ENCODE data around the gene ATP8B2. TPM values are rescaled to one million over a fixed set of nuclear protein-coding genes. Genes with fewer than 3 reads are reported as not detected.
"Not testable (repeated sequence)": the region's sequence is repeated elsewhere in the genome, so short reads cannot be mapped to it uniquely, and the experiment has no call there.

The ATP8B2 gene
- polyA plus RNA-seq, 1 donor (not counting 4 experiments of a cell fraction or from before 2014, with no cell fraction given), result 12.5 TPM

DNA sequence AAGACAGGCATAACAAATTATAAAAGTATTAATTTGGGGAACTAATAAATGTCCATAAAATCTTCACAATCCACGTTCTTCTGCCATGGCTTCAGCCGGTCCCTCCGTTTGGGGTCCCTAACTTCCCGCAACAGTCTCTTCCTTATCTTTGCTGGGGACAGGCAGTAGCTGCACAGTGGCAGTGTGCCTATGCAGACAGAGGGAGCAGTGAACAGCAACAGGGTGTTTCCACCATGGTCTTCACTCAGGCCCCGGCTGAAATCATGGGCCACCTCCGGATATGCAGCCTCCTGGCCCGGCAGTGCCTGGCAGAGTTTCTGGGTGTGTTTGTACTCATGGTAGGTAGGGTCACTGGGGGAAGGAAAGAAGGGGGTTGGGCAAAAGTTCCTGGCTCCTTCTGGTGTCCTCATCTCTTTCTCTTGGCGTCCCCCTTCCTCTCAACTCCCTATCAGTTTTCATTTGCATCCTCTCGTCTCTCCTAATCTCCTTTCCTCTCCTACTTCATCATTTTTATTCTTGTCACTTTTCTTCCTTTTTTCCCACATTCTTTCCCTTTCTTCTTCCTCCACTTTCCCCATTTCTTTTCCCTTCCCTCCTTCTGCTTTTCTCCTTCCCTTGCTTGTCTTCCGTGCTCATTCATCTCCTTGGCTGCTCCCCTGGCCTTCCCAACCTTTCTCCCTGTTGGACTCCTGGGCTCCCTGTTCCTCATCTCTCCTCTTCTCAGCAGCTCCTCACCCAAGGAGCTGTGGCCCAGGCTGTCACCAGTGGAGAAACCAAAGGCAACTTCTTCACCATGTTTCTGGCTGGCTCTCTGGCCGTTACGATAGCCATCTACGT, 12.9 kb upstream of the ATP8B2 start:
- H4K20me1 ChIP-seq (ENCODE audit: control insufficient read depth, extremely low read depth, insufficient read depth, low read length); H3K4me1 ChIP-seq (ENCODE audit: control insufficient read depth, extremely low read depth, insufficient read depth, low read length); H3K36me3 ChIP-seq (ENCODE audit: control insufficient read depth in 2 of 2, extremely low read depth in 1 of 2, insufficient read depth in 2 of 2, low read length in 2 of 2); dilution Hi-C loops (cut with MboI; ENCODE audit: extremely low pct_ligation_motif_present, low sequenced_read_pairs); H3K79me2 ChIP-seq (ENCODE audit: control insufficient read depth, insufficient read depth, low read length); H2AFZ ChIP-seq (ENCODE audit: control insufficient read depth, low read length); FAIRE-seq; H3K27ac ChIP-seq (ENCODE audit: control insufficient read depth, insufficient read depth, low read length); H3K4me2 ChIP-seq (ENCODE audit: control insufficient read depth, extremely low read depth, insufficient read depth, low read depth, low read length); H3K4me3 ChIP-seq (ENCODE audit: control insufficient read depth in 2 of 3, extremely low read depth in 1 of 3, insufficient read depth in 2 of 3, low read depth in 1 of 3, low read length in 3 of 3); DNase-seq (ENCODE audit: low read depth, low spot score); H3K9ac ChIP-seq (ENCODE audit: control insufficient read depth, extremely low read depth, insufficient read depth, low read length); H3K9me1 ChIP-seq (ENCODE audit: control insufficient read depth, extremely low read depth, insufficient read depth, low read length); H3K27me3 ChIP-seq (ENCODE audit: control insufficient read depth, extremely low read depth, insufficient read depth, low read length); H3K9me3 ChIP-seq (ENCODE audit: control insufficient read depth, low read depth, low read length): not testable (repeated sequence)

DNA sequence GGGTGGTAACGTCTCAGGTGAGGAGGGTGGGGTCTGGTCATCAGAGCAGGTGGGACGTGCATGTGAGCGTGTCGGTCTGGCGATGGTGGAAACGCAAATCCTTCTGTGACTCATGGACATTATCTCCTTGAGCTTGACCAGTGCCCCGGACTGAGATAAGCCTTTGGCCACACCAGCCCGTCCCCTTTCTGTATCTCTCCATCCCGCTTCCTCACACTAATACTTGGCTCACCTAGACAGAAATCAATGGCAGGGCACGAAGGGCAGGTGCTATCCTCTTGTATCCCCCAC, 12.3 kb upstream of the ATP8B2 start:
- DNase-seq (ENCODE audit: low read depth, low spot score) (no peak), FAIRE-seq (no peak)
- Histone ChIP-seq H2AFZ (ENCODE audit: control insufficient read depth, low read length) (no peak overlapping the region), H3K4me3 (ENCODE audit: control insufficient read depth in 2 of 3, extremely low read depth in 1 of 3, insufficient read depth in 2 of 3, low read depth in 1 of 3, low read length in 3 of 3) (no peak overlapping the region), H4K20me1 (ENCODE audit: control insufficient read depth, extremely low read depth, insufficient read depth, low read length) (no peaks in the 10 kb centered on the region), H3K4me1 (ENCODE audit: control insufficient read depth, extremely low read depth, insufficient read depth, low read length) (no peaks in the 10 kb centered on the region), H3K9me1 (ENCODE audit: control insufficient read depth, extremely low read depth, insufficient read depth, low read length) (no peaks in the 10 kb centered on the region), H3K79me2 (ENCODE audit: control insufficient read depth, insufficient read depth, low read length) (no peaks in the 10 kb centered on the region), H3K27ac (ENCODE audit: control insufficient read depth, insufficient read depth, low read length) (no peak overlapping the region), H3K4me2 (ENCODE audit: control insufficient read depth, extremely low read depth, insufficient read depth, low read depth, low read length) (no peak overlapping the region), H3K36me3 (ENCODE audit: control insufficient read depth in 2 of 2, extremely low read depth in 1 of 2, insufficient read depth in 2 of 2, low read length in 2 of 2) (no peaks in the 10 kb centered on the region), H3K9ac (ENCODE audit: control insufficient read depth, extremely low read depth, insufficient read depth, low read length) (no peak overlapping the region), H3K27me3 (ENCODE audit: control insufficient read depth, extremely low read depth, insufficient read depth, low read length) (no peaks in the 10 kb centered on the region), H3K9me3 (ENCODE audit: control insufficient read depth, low read depth, low read length) (no peaks in the 10 kb centered on the region)
- TF ChIP-seq EZH2 (IDR thresholded peaks at IDR 0.05; ENCODE audit: low read length) (no peak), CTCF (optimal IDR thresholded peaks at IDR 0.05 in 1 of 3, IDR thresholded peaks at IDR 0.05 in 1 of 3, conservative IDR thresholded peaks at IDR 0.05 in 1 of 3; ENCODE audit: extremely low read depth in 1 of 3, insufficient read depth in 2 of 3, low read length in 3 of 3) (no peak)
- dilution Hi-C loops (cut with MboI; ENCODE audit: extremely low pct_ligation_motif_present, low sequenced_read_pairs), result no loop called here

- dilution Hi-C loops (cut with MboI; ENCODE audit: extremely low pct_ligation_motif_present, low sequenced_read_pairs); H3K4me1 ChIP-seq (ENCODE audit: control insufficient read depth, extremely low read depth, insufficient read depth, low read length); H3K27me3 ChIP-seq (ENCODE audit: control insufficient read depth, extremely low read depth, insufficient read depth, low read length); H3K4me2 ChIP-seq (ENCODE audit: control insufficient read depth, extremely low read depth, insufficient read depth, low read depth, low read length); H3K4me3 ChIP-seq (ENCODE audit: control insufficient read depth in 2 of 3, extremely low read depth in 1 of 3, insufficient read depth in 2 of 3, low read depth in 1 of 3, low read length in 3 of 3); H3K79me2 ChIP-seq (ENCODE audit: control insufficient read depth, insufficient read depth, low read length); DNase-seq (ENCODE audit: low read depth, low spot score); H4K20me1 ChIP-seq (ENCODE audit: control insufficient read depth, extremely low read depth, insufficient read depth, low read length); H2AFZ ChIP-seq (ENCODE audit: control insufficient read depth, low read length); FAIRE-seq; H3K9me3 ChIP-seq (ENCODE audit: control insufficient read depth, low read depth, low read length); H3K9me1 ChIP-seq (ENCODE audit: control insufficient read depth, extremely low read depth, insufficient read depth, low read length); H3K36me3 ChIP-seq (ENCODE audit: control insufficient read depth in 2 of 2, extremely low read depth in 1 of 2, insufficient read depth in 2 of 2, low read length in 2 of 2); H3K9ac ChIP-seq (ENCODE audit: control insufficient read depth, extremely low read depth, insufficient read depth, low read length); H3K27ac ChIP-seq (ENCODE audit: control insufficient read depth, insufficient read depth, low read length): not testable (repeated sequence)
Observed at GRCh38 chr1:154314226-154314625, 11.1 kb upstream of the ATP8B2 start.
